Common myeloid progenitor, CD34-positive (primary cell): ENCODE measurements around the gene SYNM.
"Not testable (repeated sequence)": the region's sequence is repeated elsewhere in the genome, so short reads cannot be mapped to it uniquely, and the experiment has no call there.

Source experiments
- CTCF ChIA-PET: fragments of 350-600 bp; sonication (Branson Sonifier 250); formaldehyde crosslinking; loops from one replicate; lab custom pipeline; 2021; ENCODE audit warnings: antibody characterized with exemption; lab: Charles Lee
- POLR2A ChIA-PET: fragments of 350-600 bp; sonication (Branson Sonifier 250); formaldehyde crosslinking; loops from one replicate; lab custom pipeline; 2021; ENCODE audit warnings: antibody characterized with exemption; lab: Charles Lee
- DNase-seq, 3 donors: peaks; one replicate each; pipeline versions ENCODE4 v3.0.0 to v3.0.0-alpha.2; 2013
- H3K27ac ChIP-seq, 2 experiments: 1 replicate in 1 of 2; 2 replicates in 1 of 2; pipeline ENCODE4 v1.7.0; 2013; ENCODE audit warnings: inconsistent platforms in 2 of 2, low read length in 2 of 2, mild to moderate bottlenecking in 2 of 2, low read depth in 1 of 2, moderate library complexity in 1 of 2; ENCODE audit not compliant: severe bottlenecking in 2 of 2, insufficient read depth in 1 of 2, poor library complexity in 1 of 2
- H3K27me3 ChIP-seq, 5 experiments: replicated peaks in 2 of 5; 1 replicate in 3 of 5; 2 replicates in 2 of 5; pipeline versions ENCODE4 v1.6.1 to v1.7.0; 2013; ENCODE audit warnings: low read length in 4 of 5, mild to moderate bottlenecking in 2 of 5, moderate library complexity in 2 of 5, inconsistent platforms in 1 of 5; ENCODE audit not compliant: insufficient read depth in 5 of 5, control insufficient read depth in 4 of 5
- H3K36me3 ChIP-seq, 4 experiments: 1 replicate in 2 of 4; 2 replicates in 2 of 4; pipeline versions ENCODE4 v1.6.1 to v1.7.0; 2013; ENCODE audit warnings: low read length in 3 of 4, control low read depth in 1 of 4, mild to moderate bottlenecking in 1 of 4; ENCODE audit not compliant: control insufficient read depth in 4 of 4, insufficient read depth in 4 of 4
- H3K4me1 ChIP-seq, 4 experiments: 1 replicate in 3 of 4; 2 replicates in 1 of 4; pipeline versions ENCODE4 v1.6.1 to v1.7.1; 2013; ENCODE audit warnings: low read length in 3 of 4, mild to moderate bottlenecking in 3 of 4, control low read depth in 1 of 4, inconsistent platforms in 1 of 4, moderate library complexity in 1 of 4; ENCODE audit not compliant: control insufficient read depth in 4 of 4, insufficient read depth in 4 of 4; ENCODE audit errors: control extremely low read depth in 1 of 4
- H3K4me3 ChIP-seq, 7 experiments: 1 replicate in 4 of 7; 2 replicates in 3 of 7; pipeline versions ENCODE4 v1.5.1 to v1.7.0; 2013; ENCODE audit warnings: mild to moderate bottlenecking in 7 of 7, low read length in 6 of 7, moderate library complexity in 6 of 7, inconsistent platforms in 2 of 7, low read depth in 2 of 7, control low read depth in 1 of 7; ENCODE audit not compliant: insufficient read depth in 4 of 7, control insufficient read depth in 1 of 7; ENCODE audit errors: extremely low read depth in 1 of 7
- H3K9me3 ChIP-seq, 5 experiments: 1 replicate in 4 of 5; 2 replicates in 1 of 5; pipeline versions ENCODE4 v1.6.1 to v1.7.1; 2013; ENCODE audit warnings: low read length in 4 of 5, mild to moderate bottlenecking in 2 of 5, inconsistent platforms in 1 of 5, low read depth in 1 of 5, moderate library complexity in 1 of 5; ENCODE audit not compliant: control insufficient read depth in 4 of 5, insufficient read depth in 2 of 5; ENCODE audit errors: control extremely low read depth in 1 of 5
- WGBS: methylation state at CpG from one replicate; pipeline ENCODE4 v1.1.5; 2013; ENCODE audit not compliant: insufficient coverage; 5-methylcytosine and 5-hydroxymethylcytosine counted together

SYNM gene

DNA sequence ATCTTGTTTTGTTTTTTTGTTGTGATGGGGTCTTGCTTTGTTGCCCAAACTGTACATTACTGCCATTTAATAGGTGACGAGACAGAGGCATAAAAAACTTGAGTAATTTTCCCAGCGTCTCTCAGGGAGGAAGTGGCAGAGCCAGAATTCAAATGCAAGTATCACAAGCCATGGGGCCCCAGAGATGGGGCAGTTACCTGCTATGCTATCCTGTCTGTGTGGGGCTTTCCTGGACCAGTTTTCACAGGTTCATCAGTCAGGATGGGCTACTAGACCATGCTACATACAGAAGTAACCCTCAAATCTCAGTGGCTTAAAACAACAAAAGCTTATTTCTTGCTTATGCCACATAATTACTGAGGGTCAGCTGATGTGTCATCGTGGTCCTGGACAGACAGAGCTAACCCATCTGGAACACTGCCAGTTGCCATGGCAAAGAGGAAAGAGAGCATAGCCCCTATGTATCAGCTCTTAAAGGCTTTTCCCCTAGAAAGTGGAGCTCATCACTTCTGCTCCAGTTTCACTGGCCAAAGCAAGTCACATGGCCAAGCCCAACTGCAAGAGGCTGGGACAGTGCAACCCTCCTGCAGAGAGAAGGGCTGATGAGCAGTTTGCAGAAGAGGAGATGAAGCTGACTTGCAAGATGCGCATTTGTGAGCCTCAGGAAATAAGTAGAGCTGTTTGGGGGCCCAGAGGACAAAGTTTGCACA lies 31.7 kb upstream of the SYNM start:
- no peak overlapping the region for H3K27ac ChIP-seq
- POLR2A ChIA-PET, result interaction anchor here (0.8 kb wide), 1 partner anchor 11 kb away, joined by 3 read pairs; no protein-coding TSS in a partner anchor

DNA sequence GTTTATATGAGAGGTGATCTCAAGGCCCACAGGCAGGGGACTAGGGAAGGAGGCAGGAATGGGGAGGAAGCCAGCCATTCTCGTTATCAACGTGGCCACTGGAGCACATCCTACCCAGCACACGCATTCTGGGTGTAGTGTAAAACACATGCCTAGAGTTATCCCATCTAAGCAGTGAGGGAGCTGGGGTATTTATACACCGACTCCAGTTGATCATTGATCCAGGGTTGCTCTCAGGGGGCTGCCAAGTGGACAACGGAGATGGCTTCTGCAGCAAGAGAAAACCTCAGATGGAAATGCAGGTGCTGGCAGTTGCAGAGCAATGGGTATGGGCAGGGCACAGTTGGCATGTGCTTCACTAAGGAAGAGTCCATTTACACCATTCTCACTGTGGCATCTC lies 30.4 kb upstream of the SYNM start:
- H3K4me1 ChIP-seq, result peaks cover 0 to 5% (median 2%) of the 10 kb centered on the region in 4 experiments
- WGBS, result 99% methylated on average over 5 of the region's 5 CpGs
- no peak overlapping the region for H3K27ac ChIP-seq
- ChIA-PET CTCF (interaction anchor here (0.7 to 2.1 kb wide), 5 partner anchors 13 to 632 kb away, joined by 3 to 8 read pairs (median 6); no protein-coding TSS in a partner anchor), POLR2A (no interaction called here)
- no peak overlapping the region for H3K4me3 ChIP-seq
- H3K36me3 ChIP-seq, result no peaks in the 10 kb centered on the region
- DNase-seq, result no peak
- H3K27me3 ChIP-seq, result no peaks in the 10 kb centered on the region
- no peaks in the 10 kb centered on the region for H3K9me3 ChIP-seq

More for the DNA sequence above, 31.7 kb upstream of the SYNM start:
- Histone ChIP-seq H3K36me3 (no peaks in the 10 kb centered on the region), H3K9me3 (no peaks in the 10 kb centered on the region), H3K4me3 (no peak overlapping the region), H3K4me1 (peaks cover 0 to 5% (median 2%) of the 10 kb centered on the region in 4 experiments), H3K27me3 (no peaks in the 10 kb centered on the region)
- DNase-seq, result no peak
- CTCF ChIA-PET, result interaction anchor here (1.2 to 2.1 kb wide), 5 partner anchors 11 to 631 kb away, joined by 3 to 8 read pairs (median 6); no protein-coding TSS in a partner anchor
- 65% methylated on average over 4 of the region's 4 CpGs for WGBS

DNA sequence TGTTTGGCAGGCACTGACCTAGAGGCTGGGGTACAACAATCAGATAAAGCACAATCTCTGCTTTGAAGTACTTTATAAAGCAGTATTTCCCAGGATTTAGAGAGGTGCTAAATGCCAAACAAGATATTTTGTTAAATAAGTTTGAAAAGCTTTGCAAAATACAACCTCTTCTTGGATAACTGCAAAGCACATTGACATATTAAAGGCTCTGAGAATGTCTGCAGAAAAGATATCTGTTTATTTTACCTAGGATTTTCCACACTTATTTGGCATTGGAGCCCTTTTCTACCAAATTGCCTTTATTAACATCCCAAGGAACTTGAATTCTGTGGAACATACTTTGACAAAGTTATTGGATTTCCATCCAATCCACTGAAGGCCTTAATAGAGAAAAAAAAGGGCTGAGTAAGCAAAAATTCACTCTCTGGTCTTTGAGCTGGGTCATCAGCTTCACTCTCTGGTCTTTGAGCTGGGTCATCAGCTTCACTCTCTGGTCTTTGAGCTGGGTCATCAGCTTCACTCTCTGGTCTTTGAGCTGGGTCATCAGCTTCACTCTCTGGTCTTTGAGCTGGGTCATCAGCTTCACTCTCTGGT lies 29.7 kb upstream of the SYNM start:
- H3K4me3 ChIP-seq, H3K9me3 ChIP-seq, H3K27ac ChIP-seq, H3K36me3 ChIP-seq, H3K4me1 ChIP-seq, H3K27me3 ChIP-seq, DNase-seq, POLR2A ChIA-PET: not testable (repeated sequence)
- CTCF ChIA-PET, result interaction anchor here (0.7 to 2.5 kb wide), 9 partner anchors 8 to 634 kb away, joined by 3 to 14 read pairs (median 4); no protein-coding TSS in a partner anchor

DNA sequence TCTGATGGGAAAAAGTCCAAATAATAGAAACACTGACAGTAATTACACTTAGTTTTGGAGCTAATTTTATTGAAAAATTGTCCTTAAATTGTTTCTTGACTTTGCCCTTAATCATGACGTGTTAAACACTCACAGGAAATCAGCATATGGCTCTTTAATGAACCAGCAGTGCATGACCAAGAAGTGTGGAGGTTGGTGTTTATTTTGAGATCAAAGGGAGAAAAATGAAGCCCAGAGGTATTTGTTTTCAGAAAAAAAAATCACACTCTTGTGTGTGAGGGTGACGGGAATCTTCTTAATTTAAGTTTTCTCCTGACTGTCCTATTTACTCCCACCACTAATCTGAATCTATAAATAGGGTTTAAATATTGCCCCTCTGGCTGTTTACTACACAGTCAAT lies 28.8 kb upstream of the SYNM start:
- no peaks in the 10 kb centered on the region for H3K36me3 ChIP-seq
- H3K27ac ChIP-seq, result no peak overlapping the region
- POLR2A ChIA-PET, result no interaction called here
- CTCF ChIA-PET, result interaction anchor here (0.7 to 2.5 kb wide), 16 partner anchors 9 to 632 kb away, joined by 3 to 14 read pairs (median 4); no protein-coding TSS in a partner anchor
- H3K4me1 ChIP-seq, result peaks cover 0 to 5% (median 2%) of the 10 kb centered on the region in 4 experiments
- peak overlapping the region in 4 of 7 experiments; percentile 62 to 88 (median 74) for H3K4me3 ChIP-seq
- no peaks in the 10 kb centered on the region for H3K9me3 ChIP-seq
- no peaks in the 10 kb centered on the region for H3K27me3 ChIP-seq
- WGBS, result 33% methylated on average over 1 of the region's 2 CpGs
- no peak for DNase-seq

DNA sequence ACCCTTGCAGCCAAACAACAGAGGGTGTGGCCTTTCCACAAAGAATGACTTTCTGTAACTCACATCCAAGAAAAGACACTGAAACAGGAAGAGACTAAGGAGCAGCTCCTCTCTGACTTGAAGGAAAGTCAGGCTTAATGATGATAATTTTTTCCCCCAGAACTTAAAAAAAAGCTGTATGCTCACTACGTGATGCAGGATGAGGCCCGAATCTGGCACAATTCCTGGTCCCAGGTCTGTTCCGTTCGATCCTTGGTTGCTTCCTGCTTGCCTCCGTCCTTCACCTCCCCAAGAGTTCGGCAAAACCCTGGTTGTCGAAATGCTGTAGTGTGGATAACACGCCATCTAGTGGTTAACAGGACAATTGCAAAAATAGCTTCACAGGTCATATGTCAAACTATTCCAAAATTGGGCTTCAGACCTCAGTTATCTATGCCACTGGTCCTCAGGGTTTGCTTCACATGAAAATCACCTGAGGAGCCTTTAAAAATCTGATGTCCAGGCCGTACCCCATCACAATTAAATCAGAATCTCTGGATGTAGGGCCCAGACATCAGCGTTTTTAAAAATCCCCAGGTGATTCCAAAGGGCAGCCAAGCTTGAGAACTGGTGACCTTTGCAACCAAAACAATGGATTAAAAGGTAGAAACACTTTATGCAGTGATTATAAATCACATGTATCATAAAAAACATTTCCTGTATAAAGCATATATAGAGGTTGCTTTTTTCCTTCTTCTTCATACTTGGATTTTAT lies 28.1 kb upstream of the SYNM start:
- ChIA-PET POLR2A (no interaction called here), CTCF (interaction anchor here (0.6 to 2.5 kb wide), 16 partner anchors 10 to 633 kb away, joined by 3 to 14 read pairs (median 4); no protein-coding TSS in a partner anchor)
- peaks cover 0 to 5% (median 2%) of the 10 kb centered on the region in 4 experiments for H3K4me1 ChIP-seq
- peak overlapping the region in 6 of 7 experiments; percentile 62 to 88 (median 69) for H3K4me3 ChIP-seq
- H3K27ac ChIP-seq, result no peak overlapping the region
- 0% methylated on average over 6 of the region's 10 CpGs for WGBS
- no peaks in the 10 kb centered on the region for H3K9me3 ChIP-seq
- peak; percentile 67 to 77 (median 76) for DNase-seq
- no peaks in the 10 kb centered on the region for H3K27me3 ChIP-seq
- H3K36me3 ChIP-seq, result no peaks in the 10 kb centered on the region

DNA sequence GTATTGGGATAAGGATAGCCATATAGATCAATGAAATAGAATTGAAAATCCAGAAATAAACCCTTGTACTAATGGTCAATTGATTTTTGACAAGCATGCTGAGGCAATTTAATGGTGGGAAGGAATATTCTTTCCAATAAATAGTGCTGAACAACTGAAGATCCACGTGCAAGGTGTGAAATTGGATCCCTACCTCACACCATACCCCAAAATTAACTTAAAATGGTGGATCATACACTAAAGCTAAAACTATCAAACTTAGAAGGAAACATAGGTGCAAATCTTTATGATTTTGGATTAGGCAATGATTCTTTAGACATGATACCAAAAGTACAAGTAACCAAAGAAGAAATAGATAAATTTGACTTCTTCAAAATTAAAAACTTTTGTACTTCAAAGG lies 22.1 kb upstream of the SYNM start:
- no peak for DNase-seq
- POLR2A ChIA-PET, result no interaction called here
- H3K27ac ChIP-seq, result no peak overlapping the region
- no peak overlapping the region for H3K4me3 ChIP-seq
- CTCF ChIA-PET, result interaction anchor here (0.9 to 1.4 kb wide), 2 partner anchors 15 to 18 kb away, joined by 3 to 4 read pairs; no protein-coding TSS in a partner anchor
- no peaks in the 10 kb centered on the region for H3K27me3 ChIP-seq
- H3K9me3 ChIP-seq, result peaks cover 0 to 5% (median 0%) of the 10 kb centered on the region in 5 experiments
- H3K4me1 ChIP-seq, result no peaks in the 10 kb centered on the region
- no CpG with 5 or more reads among the region's 1 CpG for WGBS
- no peaks in the 10 kb centered on the region for H3K36me3 ChIP-seq
